AG04450 (cell line): Measurements from ENCODE around the gene TSSK1B. TPM values are rescaled to one million over a fixed set of nuclear protein-coding genes. Genes with fewer than 3 reads are reported as not detected.
A peak's percentile ranks its signal among the peaks of the same experiment; 100 is the strongest.

Source experiments
- CTCF ChIA-PET: fragments of 300-600, 350-600 bp; formaldehyde crosslinking; extraction: SDS; loops from one replicate; lab custom pipeline; 2022; ENCODE audit warnings: antibody characterized with exemption, inconsistent platforms; lab: Charles Lee
- POLR2A ChIA-PET: fragments of 350-600 bp; formaldehyde crosslinking; extraction: SDS; loops from one replicate; lab custom pipeline; 2021; ENCODE audit warnings: antibody characterized with exemption, inconsistent platforms; lab: Yijun Ruan, JAX
- DNase-seq: peaks from one replicate; pipeline ENCODE4 v3.0.0-alpha.2; 2011; ENCODE audit warnings: low read depth, low spot score
- H3K27ac ChIP-seq: one replicate; pipeline ENCODE4 v1.5.1; 2012; ENCODE audit warnings: low read depth, low read length, control low read depth
- H3K27me3 ChIP-seq: one replicate; pipeline ENCODE4 v1.6.0; 2012; ENCODE audit warnings: low read length; ENCODE audit not compliant: control insufficient read depth, insufficient read depth
- H3K4me3 ChIP-seq: 2 replicates; pipeline ENCODE4 v1.5.1; 2011; ENCODE audit warnings: mild to moderate bottlenecking, low read depth, low read length, control low read depth
- H3K9me3 ChIP-seq: 2 replicates; pipeline ENCODE4 v1.5.1; 2012; ENCODE audit warnings: low read length; ENCODE audit not compliant: control insufficient read depth, insufficient read depth
- polyA plus RNA-seq: library from polyadenylated mRNA; depleted of rRNA; stranded (reverse); fragments of >200 nt; gene quantifications from 2 replicates; pipeline ENCODE4 v1.2.3, GENCODE V29; 2011
- TF ChIP-seq, protein P1 (sequence below): IDR thresholded peaks from 2 replicates; pipeline ENCODE4 v1.5.1; 2011; ENCODE audit warnings: low read depth, low read length, control low read depth, inconsistent platforms

TSSK1B gene
- polyA plus RNA-seq, 1 experiment: not detected

DNA sequence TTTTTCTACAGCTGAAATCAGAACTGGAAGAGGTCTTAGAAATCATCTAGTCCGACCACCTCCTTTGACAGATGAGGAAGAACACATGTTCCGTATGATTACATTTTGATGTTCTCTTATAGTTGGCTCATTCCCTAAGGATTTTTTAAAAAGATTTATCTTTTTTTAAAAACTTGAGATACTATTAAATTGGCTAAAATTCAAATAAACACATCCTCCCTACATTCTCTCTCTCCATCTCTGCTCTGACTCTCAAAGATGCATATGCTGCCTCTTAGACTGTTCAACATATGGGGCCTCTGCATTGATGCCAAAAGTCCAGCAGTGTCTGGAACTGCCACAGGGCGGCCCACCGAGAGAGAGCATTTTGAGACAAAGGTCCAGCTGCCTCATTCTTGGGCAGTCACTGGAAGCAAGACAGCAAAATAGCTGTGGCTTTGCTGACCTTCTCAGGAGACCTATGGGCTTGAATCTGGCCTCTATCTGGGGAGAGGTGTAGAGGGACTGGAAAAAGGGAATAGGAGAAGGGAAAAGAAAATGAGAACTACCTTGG, 12.8 kb upstream of the TSSK1B start:
- H3K9me3 ChIP-seq: no peaks in the 10 kb centered on the region
- no peak overlapping the region for H3K27ac ChIP-seq
- TF ChIP-seq, protein P1, sequence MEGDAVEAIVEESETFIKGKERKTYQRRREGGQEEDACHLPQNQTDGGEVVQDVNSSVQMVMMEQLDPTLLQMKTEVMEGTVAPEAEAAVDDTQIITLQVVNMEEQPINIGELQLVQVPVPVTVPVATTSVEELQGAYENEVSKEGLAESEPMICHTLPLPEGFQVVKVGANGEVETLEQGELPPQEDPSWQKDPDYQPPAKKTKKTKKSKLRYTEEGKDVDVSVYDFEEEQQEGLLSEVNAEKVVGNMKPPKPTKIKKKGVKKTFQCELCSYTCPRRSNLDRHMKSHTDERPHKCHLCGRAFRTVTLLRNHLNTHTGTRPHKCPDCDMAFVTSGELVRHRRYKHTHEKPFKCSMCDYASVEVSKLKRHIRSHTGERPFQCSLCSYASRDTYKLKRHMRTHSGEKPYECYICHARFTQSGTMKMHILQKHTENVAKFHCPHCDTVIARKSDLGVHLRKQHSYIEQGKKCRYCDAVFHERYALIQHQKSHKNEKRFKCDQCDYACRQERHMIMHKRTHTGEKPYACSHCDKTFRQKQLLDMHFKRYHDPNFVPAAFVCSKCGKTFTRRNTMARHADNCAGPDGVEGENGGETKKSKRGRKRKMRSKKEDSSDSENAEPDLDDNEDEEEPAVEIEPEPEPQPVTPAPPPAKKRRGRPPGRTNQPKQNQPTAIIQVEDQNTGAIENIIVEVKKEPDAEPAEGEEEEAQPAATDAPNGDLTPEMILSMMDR: peak; percentile 39; the same call in 1 of the 2 replicates
- peaks cover 4% of the 10 kb centered on the region for H3K27me3 ChIP-seq
- H3K4me3 ChIP-seq: no peak overlapping the region
- ChIA-PET POLR2A (no interaction called here), CTCF (interaction anchor here (0.6 to 2.1 kb wide), 5 partner anchors 12 to 664 kb away, joined by 3 to 7 read pairs (median 3); no protein-coding TSS in a partner anchor)
- no peak for DNase-seq

- ChIA-PET POLR2A (no interaction called here), CTCF (no interaction called here)
- peaks cover 4% of the 10 kb centered on the region for H3K27me3 ChIP-seq
- H3K9me3 ChIP-seq: no peaks in the 10 kb centered on the region
- TF ChIP-seq, protein P1: no peak
- no peak for DNase-seq
- H3K4me3 ChIP-seq: no peak overlapping the region
- no peak overlapping the region for H3K27ac ChIP-seq
Measured at GRCh38 chr5:113446358-113446927, 11.7 kb upstream of the TSSK1B start.

- ChIA-PET CTCF (no interaction called here), POLR2A (no interaction called here)
- DNase-seq: no peak
- Histone ChIP-seq H3K27me3 (peaks cover 3% of the 10 kb centered on the region), H3K27ac (no peak overlapping the region), H3K9me3 (peaks cover 14% of the 10 kb centered on the region), H3K4me3 (no peak overlapping the region)
- TF ChIP-seq, protein P1: no peak
Measured at GRCh38 chr5:113437111-113437510, 2.3 kb upstream of the TSSK1B start.

GRCh38 chr5:113435575-113435974, 786 bp upstream of the TSSK1B start:
- no peak for DNase-seq
- Histone ChIP-seq H3K27me3 (peaks cover 3% of the 10 kb centered on the region), H3K9me3 (peaks cover 14% of the 10 kb centered on the region), H3K4me3 (no peak overlapping the region), H3K27ac (no peak overlapping the region)
- POLR2A ChIA-PET: no interaction called here
- CTCF ChIA-PET: no interaction called here
- TF ChIP-seq, protein P1: no peak

DNA sequence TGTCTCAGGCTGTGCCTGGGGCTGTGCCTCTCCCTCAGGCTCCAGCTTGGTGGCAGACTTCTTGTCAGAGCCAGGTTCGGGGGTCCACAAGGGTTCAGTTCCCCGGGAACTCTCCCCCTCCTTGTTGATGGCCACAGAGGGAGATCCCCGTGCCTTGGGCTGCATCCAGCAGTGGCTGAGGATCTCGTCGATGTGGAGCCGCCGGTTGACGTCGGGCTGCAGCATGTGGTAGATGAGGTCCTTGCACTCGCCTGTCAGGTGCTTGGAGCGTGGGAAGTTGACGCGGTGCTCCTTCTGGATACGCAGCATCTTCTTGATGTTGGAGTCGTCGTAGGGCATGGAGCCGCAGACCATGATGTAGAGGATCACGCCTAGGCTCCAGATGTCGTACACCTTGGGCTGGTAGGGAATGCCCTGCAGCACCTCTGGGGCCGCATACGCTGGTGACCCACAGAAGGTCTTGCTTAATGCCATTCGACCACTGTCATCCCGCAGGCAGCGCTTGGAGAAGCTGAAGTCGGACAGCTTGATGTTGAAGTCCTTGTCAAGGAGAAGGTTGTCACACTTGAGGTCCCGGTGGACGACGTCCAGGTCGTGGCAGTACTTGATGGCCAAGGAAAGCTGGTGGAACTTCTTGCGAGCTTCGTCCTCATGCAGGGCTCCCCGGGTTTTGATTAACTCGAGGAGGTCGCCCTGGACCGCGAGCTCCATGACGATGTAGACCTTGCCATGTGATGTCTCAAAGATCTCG, 752 bp downstream of the TSSK1B start:
- ChIA-PET CTCF (no interaction called here), POLR2A (no interaction called here)
- TF ChIP-seq, protein P1: no peak
- no peak for DNase-seq
- H3K9me3 ChIP-seq: peaks cover 14% of the 10 kb centered on the region
- peaks cover 3% of the 10 kb centered on the region for H3K27me3 ChIP-seq
- H3K4me3 ChIP-seq: no peak overlapping the region
- H3K27ac ChIP-seq: no peak overlapping the region
